Endothelial cell of umbilical vein (primary cell): ENCODE results near the gene SORCS2. TPM values are rescaled to one million over a fixed set of nuclear protein-coding genes. Genes with fewer than 3 reads are reported as not detected.

Experiments used
- BruUV-seq: library from RNA; stranded (reverse); fragments of 400-500 nt; replicated peaks from 2 replicates; lab custom pipeline; 2021; lab: Mats Ljungman, UMichigan
- CTCF ChIA-PET: fragments of 300-600, 350-600 bp; sonication (Branson Sonifier 250); formaldehyde crosslinking; loops from one replicate; lab custom pipeline; 2021; ENCODE audit warnings: antibody characterized with exemption, inconsistent platforms; lab: Charles Lee
- POLR2A ChIA-PET: fragments of 300-600, 350-600 bp; sonication (Branson Sonifier 250); formaldehyde crosslinking; loops from one replicate; lab custom pipeline; 2021; ENCODE audit warnings: antibody characterized with exemption, inconsistent platforms; lab: Charles Lee
- DNase-seq: peaks from one replicate; pipeline ENCODE4 v3.0.0-alpha.2; 2011; ENCODE audit warnings: low read depth, low spot score
- FAIRE-seq: peaks from 2 replicates; lab custom pipeline; 2011; peaks lifted over from hg19 to GRCh38; lab: Jason Lieb, UNC
- H2AFZ ChIP-seq: 2 replicates; pipeline ENCODE4 v1.6.0; 2012; ENCODE audit warnings: low read depth, low read length, control low read depth, inconsistent platforms
- H3K27ac ChIP-seq: 2 replicates; pipeline ENCODE4 v1.5.1; 2011; ENCODE audit warnings: low read depth, mild to moderate bottlenecking, control low read depth, low read length, moderate library complexity; ENCODE audit not compliant: insufficient read depth
- H3K27me3 ChIP-seq, 2 experiments: 2 replicates each; pipeline versions ENCODE4 v1.6.0 to v1.6.1; 2011; ENCODE audit warnings: low read length in 2 of 2, mixed read lengths in 1 of 2; ENCODE audit not compliant: control insufficient read depth in 2 of 2, insufficient read depth in 2 of 2
- H3K36me3 ChIP-seq, 2 experiments: 2 replicates in 1 of 2; 3 replicates in 1 of 2; pipeline ENCODE4 v1.5.1; 2011; ENCODE audit warnings: low read length in 2 of 2, mild to moderate bottlenecking in 1 of 2, moderate library complexity in 1 of 2; ENCODE audit not compliant: control insufficient read depth in 2 of 2, insufficient read depth in 2 of 2; ENCODE audit errors: extremely low read depth in 1 of 2
- H3K4me1 ChIP-seq: 3 replicates; pipeline ENCODE4 v1.5.1; 2011; ENCODE audit warnings: mild to moderate bottlenecking, low read length; ENCODE audit not compliant: control insufficient read depth, insufficient read depth; ENCODE audit errors: extremely low read depth
- H3K4me2 ChIP-seq: 2 replicates; pipeline ENCODE4 v1.6.1; 2011; ENCODE audit warnings: low read length, control low read depth, mixed read lengths; ENCODE audit not compliant: insufficient read depth
- H3K4me3 ChIP-seq, 3 experiments: fragments of 200-600 bp in 1 of 3; sonication (generic), shearing (Covaris generic) in 1 of 3; replicated peaks in 1 of 3; 2 replicates each; pipeline ENCODE4 v1.5.1; 2011 to 2016; ENCODE audit warnings: control low read depth in 3 of 3, low read length in 3 of 3, mild to moderate bottlenecking in 2 of 3, inconsistent platforms in 1 of 3, low read depth in 1 of 3, moderate library complexity in 1 of 3; ENCODE audit not compliant: insufficient read depth in 1 of 3
- H3K79me2 ChIP-seq: 2 replicates; pipeline ENCODE4 v1.6.0; 2012; ENCODE audit warnings: low read length, inconsistent platforms; ENCODE audit not compliant: control insufficient read depth, insufficient read depth
- H3K9ac ChIP-seq: replicated peaks from 2 replicates; pipeline ENCODE3; 2011; ENCODE audit warnings: low read length, control low read depth; ENCODE audit not compliant: insufficient read depth; ENCODE audit errors: extremely low read depth
- H3K9me1 ChIP-seq: replicated peaks from 3 replicates; pipeline ENCODE4 v1.6.0; 2011; ENCODE audit warnings: mild to moderate bottlenecking, low read length; ENCODE audit not compliant: control insufficient read depth, insufficient read depth; ENCODE audit errors: extremely low read depth
- H3K9me3 ChIP-seq: replicated peaks from 2 replicates; pipeline ENCODE4 v1.5.1; 2012; ENCODE audit warnings: low read length, inconsistent platforms; ENCODE audit not compliant: control insufficient read depth, insufficient read depth
- H4K20me1 ChIP-seq: replicated peaks from 2 replicates; pipeline ENCODE3; 2011; ENCODE audit warnings: mild to moderate bottlenecking, low read length; ENCODE audit not compliant: control insufficient read depth, insufficient read depth; ENCODE audit errors: extremely low read depth
- EZH2 ChIP-seq: IDR thresholded peaks from 2 replicates; pipeline ENCODE4 v1.6.1; 2012; ENCODE audit warnings: borderline replicate concordance, low read depth, mild to moderate bottlenecking, moderate library complexity, low read length, inconsistent platforms; ENCODE audit not compliant: severe bottlenecking
- FOS ChIP-seq: IDR thresholded peaks from 2 replicates; pipeline ENCODE4 v1.6.1; 2011; ENCODE audit warnings: mild to moderate bottlenecking, low read length, moderate library complexity, borderline replicate concordance; ENCODE audit not compliant: insufficient read depth
- GATA2 ChIP-seq: IDR thresholded peaks from 2 replicates; pipeline ENCODE4 v1.7.0; 2011; ENCODE audit warnings: low read depth, mild to moderate bottlenecking, moderate library complexity, mixed read lengths, low read length; ENCODE audit not compliant: insufficient read length, insufficient read depth
- JUN ChIP-seq: IDR thresholded peaks from 2 replicates; pipeline ENCODE4 v1.6.1; 2011; ENCODE audit warnings: borderline replicate concordance, low read depth; ENCODE audit not compliant: insufficient read length, insufficient read depth
- MYC ChIP-seq: IDR thresholded peaks from one replicate; pipeline ENCODE4 v1.6.1; 2011; ENCODE audit warnings: mild to moderate bottlenecking, low read depth, low read length
- POLR2A ChIP-seq: IDR thresholded peaks from 2 replicates; pipeline ENCODE4 v1.6.1; 2012; ENCODE audit warnings: low read depth, mild to moderate bottlenecking, control low read depth, low read length
- POLR2AphosphoS5 ChIP-seq: IDR thresholded peaks from 2 replicates; pipeline ENCODE4 v1.6.1; 2012; ENCODE audit warnings: low read depth, mild to moderate bottlenecking, control low read depth, low read length, moderate library complexity; ENCODE audit not compliant: insufficient read depth
- dilution Hi-C: fragments of 300-500 bp; cut with MboI; formaldehyde crosslinking; loops from one replicate; pipeline ENCODE4 v1.15.0; 2019; ENCODE audit warnings: low sequenced_read_pairs; ENCODE audit not compliant: extremely low pct_ligation_motif_present
- intact Hi-C: fragments of 100-400 bp; cut with micrococcal nuclease; formaldehyde crosslinking; loops from one replicate; pipeline ENCODE4 v1.10.0; 2022
- polyA plus RNA-seq, 4 experiments: library from polyadenylated mRNA; depleted of rRNA in 3 of 4; stranded (reverse) in 3 of 4; unstranded in 1 of 4; fragments of >200 nt; gene quantifications; 2 replicates each; pipeline versions ENCODE4 v1.2.1 to v1.2.3, GENCODE V29; 2011 to 2012; ENCODE audit warnings: missing spikeins in 1 of 4
- total RNA-seq: library from RNA; stranded (reverse); gene quantifications from 2 replicates; pipeline ENCODE4 v1.2.3, GENCODE V29; 2021
- TF ChIP-seq, protein P1 (sequence below), 2 donors: IDR thresholded peaks; 1 replicate in 1 of 2; 2 replicates in 1 of 2; pipeline ENCODE4 v1.5.1; 2011; ENCODE audit warnings: low read length in 2 of 2, mild to moderate bottlenecking in 2 of 2, moderate library complexity in 2 of 2, control low read depth in 1 of 2, inconsistent platforms in 1 of 2, low read depth in 1 of 2; ENCODE audit not compliant: insufficient read depth in 1 of 2; ENCODE audit errors: extremely low read depth in 1 of 2
- TF ChIP-seq, protein P2 (sequence below): IDR thresholded peaks from 2 replicates; pipeline ENCODE4 v1.6.1; 2011; ENCODE audit not compliant: insufficient read depth, insufficient read length

SORCS2 gene
- total and polyA plus RNA-seq, 2 donors (not counting 3 experiments of a cell fraction or from before 2014, with no cell fraction given) = not detected

GRCh38 chr4:7777017-7777710 is 584.8 kb downstream of the SORCS2 start:
- H3K36me3 ChIP-seq = peaks cover 41 to 61% of the 10 kb centered on the region in 2 experiments
- no peak for FAIRE-seq

More at GRCh38 chr4:7777017-7777710, 584.8 kb downstream of the SORCS2 start:
- Histone ChIP-seq H3K4me1 (peaks cover 23% of the 10 kb centered on the region), H3K4me2 (no peak overlapping the region), H3K27me3 (no peaks in the 10 kb centered on the region), H3K9me3 (no peaks in the 10 kb centered on the region), H3K27ac (no peak overlapping the region), H3K9ac (no peak overlapping the region), H2AFZ (no peak overlapping the region), H3K9me1 (no peaks in the 10 kb centered on the region), H3K4me3 (no peak overlapping the region), H4K20me1 (no peaks in the 10 kb centered on the region), H3K79me2 (peaks cover 46% of the 10 kb centered on the region)
- TF ChIP-seq POLR2A (no peak), FOS (no peak), MYC (no peak), POLR2AphosphoS5 (no peak), GATA2 (no peak), EZH2 (no peak), JUN (no peak)
- TF ChIP-seq, protein P1, sequence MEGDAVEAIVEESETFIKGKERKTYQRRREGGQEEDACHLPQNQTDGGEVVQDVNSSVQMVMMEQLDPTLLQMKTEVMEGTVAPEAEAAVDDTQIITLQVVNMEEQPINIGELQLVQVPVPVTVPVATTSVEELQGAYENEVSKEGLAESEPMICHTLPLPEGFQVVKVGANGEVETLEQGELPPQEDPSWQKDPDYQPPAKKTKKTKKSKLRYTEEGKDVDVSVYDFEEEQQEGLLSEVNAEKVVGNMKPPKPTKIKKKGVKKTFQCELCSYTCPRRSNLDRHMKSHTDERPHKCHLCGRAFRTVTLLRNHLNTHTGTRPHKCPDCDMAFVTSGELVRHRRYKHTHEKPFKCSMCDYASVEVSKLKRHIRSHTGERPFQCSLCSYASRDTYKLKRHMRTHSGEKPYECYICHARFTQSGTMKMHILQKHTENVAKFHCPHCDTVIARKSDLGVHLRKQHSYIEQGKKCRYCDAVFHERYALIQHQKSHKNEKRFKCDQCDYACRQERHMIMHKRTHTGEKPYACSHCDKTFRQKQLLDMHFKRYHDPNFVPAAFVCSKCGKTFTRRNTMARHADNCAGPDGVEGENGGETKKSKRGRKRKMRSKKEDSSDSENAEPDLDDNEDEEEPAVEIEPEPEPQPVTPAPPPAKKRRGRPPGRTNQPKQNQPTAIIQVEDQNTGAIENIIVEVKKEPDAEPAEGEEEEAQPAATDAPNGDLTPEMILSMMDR (IDR thresholded peaks at IDR 0.05; ENCODE audit: extremely low read depth in 1 of 2, insufficient read depth in 1 of 2, low read depth in 1 of 2, low read length in 2 of 2) = no peak
- TF ChIP-seq, protein P2, sequence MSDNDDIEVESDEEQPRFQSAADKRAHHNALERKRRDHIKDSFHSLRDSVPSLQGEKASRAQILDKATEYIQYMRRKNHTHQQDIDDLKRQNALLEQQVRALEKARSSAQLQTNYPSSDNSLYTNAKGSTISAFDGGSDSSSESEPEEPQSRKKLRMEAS = no peak
- CTCF ChIA-PET = interaction anchor here (1.7 to 1.9 kb wide), 2 partner anchors 9 to 25 kb away, joined by 4 to 8 read pairs; no protein-coding TSS in a partner anchor
- intact Hi-C loops (no loop called here), dilution Hi-C loops (no loop called here)
- POLR2A ChIA-PET = interaction anchor here (0.5 kb wide), 1 partner anchor 66 kb away, joined by 3 read pairs; no protein-coding TSS in a partner anchor
- DNase-seq = no peak
- BruUV-seq = no TSS peak
